GM23338 (cell line): Measurements from ENCODE around the gene MCTP1. TPM values are rescaled to one million over a fixed set of nuclear protein-coding genes. Genes with fewer than 3 reads are reported as not detected.

Experiments
- ATAC-seq: fragments of 200-7000 bp; cut with Tn5 transposase; 3 replicates; pipeline ENCODE4 v1.9.1; 2020
- DNase-seq: peaks from one replicate; pipeline ENCODE4 v3.0.0-alpha.2; 2015; ENCODE audit warnings: low spot score
- H2AFZ ChIP-seq: fragments of 200-600 bp; sonication (generic); 2 replicates; pipeline ENCODE4 v1.8.0; 2016; ENCODE audit warnings: antibody characterized with exemption, mild to moderate bottlenecking, moderate library complexity
- H3F3A ChIP-seq: fragments of 200-600 bp; sonication (generic); replicated peaks from 2 replicates; pipeline ENCODE4 v1.8.0; 2017; ENCODE audit warnings: antibody characterized with exemption, mixed run types, low read depth
- H3K27ac ChIP-seq: fragments of 200-600 bp; sonication (generic); 2 replicates; pipeline ENCODE4 v1.6.1; 2016; ENCODE audit warnings: low read depth
- H3K27me3 ChIP-seq: fragments of 200-600 bp; sonication (generic); 2 replicates; pipeline ENCODE4 v1.8.0; 2016; ENCODE audit warnings: mild to moderate bottlenecking, mixed run types, moderate library complexity; ENCODE audit not compliant: insufficient read depth
- H3K36me3 ChIP-seq: fragments of 200-600 bp; sonication (generic); 2 replicates; pipeline ENCODE4 v1.8.0; 2016; ENCODE audit warnings: mild to moderate bottlenecking; ENCODE audit not compliant: insufficient read depth
- H3K4me1 ChIP-seq: fragments of 200-600 bp; sonication (generic); 2 replicates; pipeline ENCODE4 v1.8.0; 2016; ENCODE audit warnings: mild to moderate bottlenecking, moderate library complexity; ENCODE audit not compliant: insufficient read depth
- H3K4me2 ChIP-seq: fragments of 200-600 bp; sonication (generic); 2 replicates; pipeline ENCODE4 v1.7.1; 2017; ENCODE audit warnings: mixed run types
- H3K4me3 ChIP-seq: fragments of 200-600 bp; sonication (generic); 2 replicates; pipeline ENCODE4 v1.6.1; 2016; ENCODE audit warnings: mixed run types
- H3K79me2 ChIP-seq: fragments of 200-600 bp; sonication (generic); replicated peaks from 2 replicates; pipeline ENCODE4 v1.8.0; 2017; ENCODE audit warnings: mild to moderate bottlenecking; ENCODE audit not compliant: insufficient read depth
- H3K9me2 ChIP-seq: fragments of 200-600 bp; sonication (generic); 2 replicates; pipeline ENCODE4 v1.8.0; 2017; ENCODE audit not compliant: insufficient read depth
- H4K20me1 ChIP-seq: fragments of 200-600 bp; sonication (generic); replicated peaks from 2 replicates; pipeline ENCODE4 v1.8.0; 2017; ENCODE audit warnings: mild to moderate bottlenecking; ENCODE audit not compliant: insufficient read depth
- H3K27ac Mint-ChIP-seq: 2 replicates; pipeline ENCODE4 v1.8.0; 2020; ENCODE audit warnings: inconsistent platforms, mild to moderate bottlenecking, moderate library complexity, mixed read lengths
- H3K27me3 Mint-ChIP-seq: 3 replicates; pipeline ENCODE4 v1.8.0; 2022; ENCODE audit warnings: low read depth, mild to moderate bottlenecking, moderate library complexity, mixed read lengths, inconsistent platforms; ENCODE audit not compliant: insufficient read depth, poor library complexity
- H3K36me3 Mint-ChIP-seq: 3 replicates; pipeline ENCODE4 v1.8.0; 2021; ENCODE audit warnings: low read depth, mild to moderate bottlenecking, inconsistent platforms, moderate library complexity, mixed read lengths
- H3K4me1 Mint-ChIP-seq: 3 replicates; pipeline ENCODE4 v1.8.0; 2020; ENCODE audit warnings: mild to moderate bottlenecking, inconsistent platforms, mixed read lengths
- H3K4me3 Mint-ChIP-seq: 3 replicates; pipeline ENCODE4 v1.8.0; 2021; ENCODE audit warnings: moderate library complexity, mild to moderate bottlenecking, inconsistent platforms, mixed read lengths
- H3K9me3 Mint-ChIP-seq: 3 replicates; pipeline ENCODE4 v1.8.0; 2020; ENCODE audit warnings: moderate library complexity, mild to moderate bottlenecking, inconsistent platforms, mixed read lengths
- CTCF ChIP-seq, 2 experiments: fragments of 200-600 bp in 1 of 2; sonication (generic) in 1 of 2; conservative IDR thresholded peaks; 2 replicates each; pipeline versions ENCODE4 v1.5.1 to v1.6.1; 2016 to 2017; ENCODE audit warnings: antibody characterized with exemption in 2 of 2, low read depth in 2 of 2, mild to moderate bottlenecking in 2 of 2, moderate library complexity in 1 of 2
- ETS1 ChIP-seq: IDR thresholded peaks from 2 replicates; pipeline ENCODE4 v1.6.1; 2016; ENCODE audit warnings: antibody characterized with exemption
- EZH2 ChIP-seq: fragments of 200-600 bp; sonication (generic); IDR thresholded peaks from one replicate; pipeline ENCODE4 v1.8.0; 2017; ENCODE audit warnings: antibody characterized with exemption, mild to moderate bottlenecking, low read depth; ENCODE audit not compliant: unreplicated experiment
- EZH2phosphoT487 ChIP-seq: fragments of 200-600 bp; sonication (generic); IDR thresholded peaks from one replicate; pipeline ENCODE4 v1.8.1; 2018; ENCODE audit warnings: antibody characterized with exemption; ENCODE audit not compliant: unreplicated experiment
- JUNB ChIP-seq: IDR thresholded peaks from one replicate; pipeline ENCODE4 v1.6.1; 2016; ENCODE audit warnings: antibody characterized with exemption; ENCODE audit not compliant: unreplicated experiment
- NANOG ChIP-seq: IDR thresholded peaks from 2 replicates; pipeline ENCODE4 v1.6.1; 2016; ENCODE audit warnings: antibody characterized with exemption, borderline replicate concordance
- ZNF114 ChIP-seq: fragments of 250-450 bp; sonication (Bioruptor Pico); IDR thresholded peaks from 2 replicates; pipeline ENCODE4 v1.5.0; 2020; ENCODE audit warnings: mild to moderate bottlenecking, moderate library complexity
- ZNF331 ChIP-seq: fragments of 250-450 bp; sonication (Bioruptor Pico); IDR thresholded peaks from 2 replicates; pipeline ENCODE4 v1.5.0; 2020; ENCODE audit warnings: low read depth, mild to moderate bottlenecking, moderate library complexity
- polyA plus RNA-seq: library from polyadenylated mRNA; unstranded; fragments of >200 nt; fragmentation: Nextera tagmentation; extraction: Ambion mirVana; gene quantifications from 2 replicates; pipeline ENCODE4 v1.2.1, GENCODE V29; 2016
- total RNA-seq: library from RNA; depleted of rRNA; stranded (reverse); fragments of >200 nt; shearing (Covaris generic); gene quantifications from 2 replicates; pipeline ENCODE4 v1.2.3, GENCODE V29; 2014

MCTP1 gene
- total and polyA plus RNA-seq, 2 experiments from 2014 or later: 3.7 to 4.2 TPM

GRCh38 chr5:95080030-95080429, 204.9 kb downstream of the MCTP1 start (continued):
- TF ChIP-seq ZNF331 (no peak), EZH2phosphoT487 (no peak), NANOG (no peak), EZH2 (no peak)

GRCh38 chr5:95078868-95079267, 206.0 kb downstream of the MCTP1 start:
- DNase-seq (no peak), ATAC-seq (no peak)
- H3K36me3 ChIP-seq: no peaks in the 10 kb centered on the region
- no peak overlapping the region for H2AFZ ChIP-seq
- no peak overlapping the region for H3K4me2 ChIP-seq
- H3K36me3 Mint-ChIP-seq: no peaks in the 10 kb centered on the region
- H4K20me1 ChIP-seq: no peaks in the 10 kb centered on the region
- H3K4me1 Mint-ChIP-seq: peaks cover 22% of the 10 kb centered on the region
- no peak overlapping the region for H3K27ac ChIP-seq
- no peaks in the 10 kb centered on the region for H3K9me3 Mint-ChIP-seq
- H3K4me1 ChIP-seq: peaks cover 19% of the 10 kb centered on the region
- H3F3A ChIP-seq: no peaks in the 10 kb centered on the region
- H3K9me2 ChIP-seq: no peaks in the 10 kb centered on the region
- no peaks in the 10 kb centered on the region for H3K27me3 ChIP-seq
- no peak overlapping the region for H3K27ac Mint-ChIP-seq
- no peak overlapping the region for H3K4me3 ChIP-seq
- TF ChIP-seq ZNF114 (CRISPR knock-in tag): no peak
- TF ChIP-seq ETS1: no peak
- TF ChIP-seq EZH2: no peak
- no peaks in the 10 kb centered on the region for H3K27me3 Mint-ChIP-seq
- H3K79me2 ChIP-seq: no peaks in the 10 kb centered on the region
- no peak overlapping the region for H3K4me3 Mint-ChIP-seq

GRCh38 chr5:95076395-95077185, 208.3 kb downstream of the MCTP1 start:
- Histone ChIP-seq H3K9me2 (no peaks in the 10 kb centered on the region), H3K27me3 (no peaks in the 10 kb centered on the region), H3K79me2 (no peaks in the 10 kb centered on the region), H2AFZ (no peak overlapping the region), H3K27ac (no peak overlapping the region), H3K4me1 (0 out of 2 replicates have a peak, but pooled peaks cover 8% of the 10 kb centered on the region), H3K4me2 (no peak overlapping the region), H4K20me1 (no peaks in the 10 kb centered on the region), H3K36me3 (no peaks in the 10 kb centered on the region), H3K4me3 (no peak overlapping the region), H3F3A (no peaks in the 10 kb centered on the region)
- peaks cover 4% of the 10 kb centered on the region for H3K27me3 Mint-ChIP-seq
- no peaks in the 10 kb centered on the region for H3K9me3 Mint-ChIP-seq
- no peak for ATAC-seq
- no peaks in the 10 kb centered on the region for H3K36me3 Mint-ChIP-seq
- no peak for TF ChIP-seq CTCF (conservative IDR thresholded peaks at IDR 0.05; ENCODE audit: low read depth in 2 of 2)
- no peak for TF ChIP-seq ZNF331
- TF ChIP-seq JUNB: no peak
- H3K4me3 Mint-ChIP-seq: no peak overlapping the region
- peaks cover 9% of the 10 kb centered on the region for H3K4me1 Mint-ChIP-seq
- no peak for DNase-seq
- H3K27ac Mint-ChIP-seq: no peak overlapping the region
